WI38 (cell line): ENCODE results near the gene XPR1.

Source experiments
- H3K4me3 ChIP-seq: 2 replicates; pipeline ENCODE4 v1.5.1; 2011; ENCODE audit warnings: low read depth, mild to moderate bottlenecking, control low read depth, low read length
- TF ChIP-seq, protein P1 (sequence below): IDR thresholded peaks from 2 replicates; pipeline ENCODE4 v1.5.1; 2012; ENCODE audit warnings: low read depth, mild to moderate bottlenecking, control low read depth, low read length

Gene XPR1

DNA sequence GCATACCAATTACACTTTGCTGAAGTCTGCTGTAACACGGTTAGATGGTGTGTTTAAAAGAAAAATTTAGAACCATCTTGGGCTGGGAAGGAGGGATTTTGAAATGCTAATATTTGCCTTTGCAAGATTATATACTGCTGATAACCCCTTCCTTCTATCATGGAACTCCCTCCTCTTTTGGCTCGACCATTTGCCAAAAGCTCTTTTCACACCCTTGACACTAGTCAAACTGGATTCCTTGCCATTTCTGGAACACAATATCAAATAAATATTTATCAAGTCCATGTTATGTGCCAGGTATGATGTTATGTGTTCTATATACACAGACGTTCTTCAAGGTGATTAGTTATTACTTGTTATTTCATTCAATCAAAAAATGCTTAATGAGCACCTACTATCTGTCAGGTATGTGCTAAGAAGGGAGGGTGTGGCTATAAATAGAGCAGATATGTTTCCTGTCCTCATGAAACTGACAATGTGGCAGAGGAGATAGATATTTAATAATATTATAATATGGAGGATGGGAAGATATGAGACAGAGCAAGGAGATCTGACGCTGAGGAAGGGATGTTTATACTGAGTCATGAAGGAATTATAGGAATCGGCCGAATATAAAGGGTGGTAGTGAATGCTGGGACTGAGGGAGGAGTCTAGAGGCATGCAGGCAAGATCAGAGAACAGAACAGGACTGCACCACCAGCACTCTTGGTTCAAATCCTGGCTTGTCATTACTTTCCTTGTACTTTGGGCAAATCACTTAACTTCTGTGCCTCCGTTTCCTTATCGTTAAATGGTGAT lies 16.1 kb upstream of the XPR1 start:
- no peak overlapping the region for H3K4me3 ChIP-seq
- TF ChIP-seq, protein P1, sequence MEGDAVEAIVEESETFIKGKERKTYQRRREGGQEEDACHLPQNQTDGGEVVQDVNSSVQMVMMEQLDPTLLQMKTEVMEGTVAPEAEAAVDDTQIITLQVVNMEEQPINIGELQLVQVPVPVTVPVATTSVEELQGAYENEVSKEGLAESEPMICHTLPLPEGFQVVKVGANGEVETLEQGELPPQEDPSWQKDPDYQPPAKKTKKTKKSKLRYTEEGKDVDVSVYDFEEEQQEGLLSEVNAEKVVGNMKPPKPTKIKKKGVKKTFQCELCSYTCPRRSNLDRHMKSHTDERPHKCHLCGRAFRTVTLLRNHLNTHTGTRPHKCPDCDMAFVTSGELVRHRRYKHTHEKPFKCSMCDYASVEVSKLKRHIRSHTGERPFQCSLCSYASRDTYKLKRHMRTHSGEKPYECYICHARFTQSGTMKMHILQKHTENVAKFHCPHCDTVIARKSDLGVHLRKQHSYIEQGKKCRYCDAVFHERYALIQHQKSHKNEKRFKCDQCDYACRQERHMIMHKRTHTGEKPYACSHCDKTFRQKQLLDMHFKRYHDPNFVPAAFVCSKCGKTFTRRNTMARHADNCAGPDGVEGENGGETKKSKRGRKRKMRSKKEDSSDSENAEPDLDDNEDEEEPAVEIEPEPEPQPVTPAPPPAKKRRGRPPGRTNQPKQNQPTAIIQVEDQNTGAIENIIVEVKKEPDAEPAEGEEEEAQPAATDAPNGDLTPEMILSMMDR, result no peak

DNA sequence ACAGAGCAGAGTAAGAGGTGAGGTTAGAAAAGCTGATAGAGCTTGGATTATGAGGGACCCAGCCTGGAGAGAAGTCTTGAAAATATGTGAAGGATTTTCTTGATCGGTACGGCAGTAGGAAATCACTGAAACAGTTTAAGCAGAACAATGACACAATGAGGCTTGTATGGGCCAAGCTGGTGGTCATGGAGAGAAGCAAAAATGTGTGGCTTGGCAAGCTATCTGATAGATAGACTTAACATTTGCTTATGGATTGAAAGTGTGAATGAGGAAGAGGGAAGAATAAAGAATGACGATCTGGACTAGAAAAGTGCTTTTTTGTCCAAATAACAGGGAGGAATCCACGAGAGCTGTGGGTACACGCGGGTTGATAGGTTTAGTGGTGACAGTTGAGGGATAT lies 15.4 kb upstream of the XPR1 start:
- H3K4me3 ChIP-seq, result no peak overlapping the region
- TF ChIP-seq, protein P1, result no peak

GRCh38 chr1:180617774-180618395 lies 13.9 kb upstream of the XPR1 start:
- no peak overlapping the region for H3K4me3 ChIP-seq
- TF ChIP-seq, protein P1, result no peak

GRCh38 chr1:180620581-180620980 lies 11.2 kb upstream of the XPR1 start:
- TF ChIP-seq, protein P1, result no peak
- no peak overlapping the region for H3K4me3 ChIP-seq

- TF ChIP-seq, protein P1, result no peak
Observed at GRCh38 chr1:180622658-180623508, 8.9 kb upstream of the XPR1 start.

GRCh38 chr1:180623579-180624347 lies 8.1 kb upstream of the XPR1 start:
- H3K4me3 ChIP-seq, result no peak overlapping the region
- TF ChIP-seq, protein P1, result peak; percentile 36

More at GRCh38 chr1:180622658-180623508, 8.9 kb upstream of the XPR1 start:
- no peak overlapping the region for H3K4me3 ChIP-seq
